GM18507 (cell line): ENCODE results near the gene MARCHF3.
"Not testable (repeated sequence)": the region's sequence is repeated elsewhere in the genome, so short reads cannot be mapped to it uniquely, and the experiment has no call there.

Source experiments
- DNase-seq: peaks from one replicate; pipeline ENCODE4 v3.0.0; 2011; ENCODE audit warnings: low read depth; ENCODE audit not compliant: insufficient read length; ENCODE audit errors: extremely low spot score
- FAIRE-seq: peaks from 2 replicates; lab custom pipeline; 2011; peaks lifted over from hg19 to GRCh38; lab: Jason Lieb, UNC

MARCHF3 gene

GRCh38 chr5:126931963-126932660 is 98.2 kb downstream of the MARCHF3 start:
- FAIRE-seq (no peak), DNase-seq (no peak)

- DNase-seq = no peak
- FAIRE-seq = no peak
Measured at GRCh38 chr5:126928041-126928440, 102.3 kb downstream of the MARCHF3 start.

- no peak for FAIRE-seq
Measured at GRCh38 chr5:126927429-126927828, 102.9 kb downstream of the MARCHF3 start.

DNA sequence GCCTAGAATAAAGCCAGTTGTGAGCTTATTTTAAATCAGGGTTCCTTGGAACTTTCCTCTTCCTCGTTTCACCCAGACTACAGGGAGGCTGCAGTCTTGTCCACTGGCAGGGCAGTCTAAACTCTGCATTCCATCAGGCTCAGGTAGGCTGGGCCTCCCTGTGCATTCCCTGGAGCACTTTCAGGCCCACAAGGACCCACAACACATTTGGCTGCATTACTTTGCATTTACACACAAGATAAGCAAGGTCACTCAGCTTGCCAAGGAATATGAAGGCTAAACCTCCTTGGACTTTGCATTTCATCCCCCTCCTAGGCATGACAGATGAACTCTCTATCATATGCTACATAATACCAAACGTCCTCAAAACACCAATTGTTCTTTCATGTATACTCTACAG is 104.2 kb downstream of the MARCHF3 start:
- FAIRE-seq (no peak), DNase-seq (no peak)

More at GRCh38 chr5:126927429-126927828, 102.9 kb downstream of the MARCHF3 start:
- DNase-seq = no peak

DNA sequence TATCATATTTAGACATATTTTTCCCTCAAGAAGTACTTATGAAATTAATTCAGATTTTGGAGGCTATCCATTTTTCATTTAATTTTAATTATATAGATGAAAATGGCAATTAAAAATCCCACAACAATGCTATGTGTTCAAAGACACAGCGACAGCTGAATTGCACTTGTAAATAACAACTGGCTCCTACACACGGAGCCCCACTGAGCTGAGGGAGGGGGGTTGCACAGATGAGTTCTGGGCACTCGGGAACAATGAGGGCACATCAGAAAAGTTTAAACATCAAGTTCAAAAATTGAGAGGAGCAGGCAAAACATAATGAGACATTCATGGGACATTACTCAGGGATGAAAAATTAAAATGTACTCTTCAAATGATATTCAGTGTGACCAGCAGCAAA is 104.9 kb downstream of the MARCHF3 start:
- no peak for FAIRE-seq
- no peak for DNase-seq

GRCh38 chr5:126924331-126925033 is 105.9 kb downstream of the MARCHF3 start:
- no peak for DNase-seq
- no peak for FAIRE-seq

- FAIRE-seq (no peak), DNase-seq (no peak)
Measured at GRCh38 chr5:126921241-126922091, 108.9 kb downstream of the MARCHF3 start.

DNA sequence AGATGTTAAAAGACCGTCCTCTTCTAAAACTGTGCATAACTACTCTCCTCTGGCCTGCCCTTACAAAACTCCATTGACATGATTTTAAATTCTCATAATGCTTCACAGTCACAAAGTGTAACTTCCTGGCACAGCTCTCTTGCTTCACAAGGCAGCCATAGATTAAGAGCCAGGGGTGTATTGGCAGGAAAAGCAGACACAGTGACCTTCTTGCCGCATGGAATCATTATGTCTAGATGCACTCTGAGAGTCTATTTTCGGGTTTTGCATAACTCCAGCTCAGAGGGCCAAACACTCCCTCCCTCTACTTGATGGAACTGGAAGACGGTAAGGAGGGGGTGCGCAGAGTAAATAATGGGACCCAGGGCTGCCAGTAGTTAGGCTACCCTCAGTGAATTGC is 110.1 kb downstream of the MARCHF3 start:
- DNase-seq (no peak), FAIRE-seq (no peak)

GRCh38 chr5:126919566-126919965 is 110.8 kb downstream of the MARCHF3 start:
- FAIRE-seq (no peak), DNase-seq (no peak)

DNA sequence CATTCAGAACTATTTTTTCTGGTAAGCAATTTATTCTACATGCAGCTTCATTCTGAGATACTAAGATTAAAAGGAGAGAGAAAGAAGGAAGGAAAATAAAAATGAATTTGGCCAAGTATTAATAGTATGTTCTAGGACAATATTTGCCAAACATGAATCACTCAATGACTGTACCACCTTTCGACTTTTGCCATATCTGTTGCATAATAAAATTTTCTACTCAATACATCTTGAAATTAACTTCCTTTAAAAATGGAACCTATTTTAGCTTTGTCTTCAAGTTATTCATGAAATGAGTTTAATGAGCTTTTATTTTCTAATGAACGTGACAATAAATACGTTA is 111.8 kb downstream of the MARCHF3 start:
- no peak for DNase-seq
- no peak for FAIRE-seq

GRCh38 chr5:126917918-126918614 is 112.3 kb downstream of the MARCHF3 start:
- FAIRE-seq = no peak

DNA sequence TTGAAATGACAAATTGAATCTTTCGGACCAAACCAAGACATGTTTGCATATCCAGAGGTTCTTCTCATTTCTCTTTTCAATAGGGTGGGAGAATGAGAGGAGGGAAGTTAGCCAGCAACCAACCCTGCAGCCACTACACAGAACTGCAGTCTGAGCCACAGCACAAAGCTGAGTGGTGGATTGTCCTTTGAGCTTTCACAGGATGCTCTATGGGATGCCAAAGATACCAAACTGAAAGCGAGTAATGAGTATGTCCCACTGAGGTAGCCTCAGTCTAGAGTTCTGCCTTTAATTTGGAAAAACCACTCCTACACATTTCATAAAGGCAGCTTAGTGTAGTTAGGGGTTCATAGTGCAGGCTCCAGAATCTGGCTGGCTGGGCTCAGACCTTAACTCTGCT is 114.9 kb downstream of the MARCHF3 start:
- no peak for FAIRE-seq
- DNase-seq = no peak

More at GRCh38 chr5:126917918-126918614, 112.3 kb downstream of the MARCHF3 start:
- no peak for DNase-seq

GRCh38 chr5:126914801-126915436 is 115.4 kb downstream of the MARCHF3 start:
- no peak for FAIRE-seq
- no peak for DNase-seq

GRCh38 chr5:126912616-126913200 is 117.7 kb downstream of the MARCHF3 start:
- no peak for DNase-seq
- FAIRE-seq = no peak

- FAIRE-seq (no peak), DNase-seq (no peak)
Measured at GRCh38 chr5:126911986-126912385, 118.4 kb downstream of the MARCHF3 start.

GRCh38 chr5:126909856-126910255 is 120.5 kb downstream of the MARCHF3 start:
- no peak for FAIRE-seq
- no peak for DNase-seq

- not testable (repeated sequence) for FAIRE-seq, DNase-seq
Measured at GRCh38 chr5:126904407-126904806, 126.0 kb downstream of the MARCHF3 start.

GRCh38 chr5:126900796-126901195 is 129.6 kb downstream of the MARCHF3 start:
- no peak for FAIRE-seq
- no peak for DNase-seq

DNA sequence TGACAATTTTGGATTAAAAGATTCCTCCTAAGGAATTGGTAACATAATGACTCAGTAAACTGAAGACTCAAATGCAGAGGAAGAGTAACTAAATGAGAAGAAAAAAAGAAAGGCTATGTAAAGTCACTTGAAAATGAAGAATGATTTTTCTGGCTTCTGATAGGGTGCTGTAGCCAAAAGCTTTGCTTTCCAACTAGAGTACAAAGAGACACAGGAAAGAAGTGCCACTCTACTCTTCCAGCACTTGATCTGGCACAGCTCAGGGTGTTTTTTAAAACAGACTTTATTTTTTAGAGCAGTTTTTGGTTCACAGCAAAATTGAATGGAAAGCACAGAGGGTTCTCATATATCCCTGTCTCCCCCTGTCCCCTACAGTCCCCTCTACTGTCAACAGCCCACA is 130.9 kb downstream of the MARCHF3 start:
- DNase-seq (no peak), FAIRE-seq (no peak)
